ENCODE data around the gene SLC1A1.

The SLC1A1 gene

DNA sequence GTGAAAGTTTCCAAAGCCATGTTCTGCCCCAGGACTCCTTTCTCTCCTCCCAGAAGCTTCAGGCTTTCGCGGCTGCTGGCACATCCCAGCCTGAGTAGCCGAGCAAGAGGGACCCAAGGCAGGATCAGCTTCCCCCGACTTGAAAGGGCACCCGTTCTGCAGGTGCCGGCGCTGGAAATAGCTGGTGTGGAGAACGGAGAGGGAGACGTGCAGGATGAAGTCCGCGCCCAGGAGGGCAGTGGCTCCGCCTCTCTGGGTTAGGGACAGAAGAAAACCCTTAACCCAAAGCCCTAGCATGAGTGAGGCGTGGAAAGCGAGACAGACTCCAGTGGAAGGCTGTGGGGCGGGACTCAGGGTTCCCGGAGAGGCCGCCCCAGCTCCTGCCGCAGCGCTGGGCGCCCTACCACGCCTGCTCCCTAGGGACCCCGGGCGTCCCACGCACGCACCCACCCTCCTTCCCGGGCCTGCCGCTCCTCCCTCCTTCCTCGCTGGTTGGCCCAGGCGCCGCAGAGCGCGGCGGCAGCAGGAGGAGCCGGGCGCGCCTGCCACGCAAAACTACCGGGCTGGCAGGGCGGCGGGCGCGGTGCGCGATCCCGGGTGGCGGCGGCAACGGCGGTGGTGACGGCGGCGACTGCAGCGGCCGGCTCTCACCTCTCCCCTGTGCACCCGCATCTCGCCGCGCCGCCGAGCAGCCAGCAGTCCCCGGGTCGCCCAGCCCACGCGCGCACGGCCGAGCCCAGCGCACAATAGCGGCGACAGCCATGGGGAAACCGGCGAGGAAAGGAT is at the start of gene SLC1A1:
SLC1A1 (plus strand) TSS at position 550 of the 786 bp plus-strand sequence; CDS start at position 762, 212 bp downstream.
- DNase-seq: peak; percentile 40

DNA sequence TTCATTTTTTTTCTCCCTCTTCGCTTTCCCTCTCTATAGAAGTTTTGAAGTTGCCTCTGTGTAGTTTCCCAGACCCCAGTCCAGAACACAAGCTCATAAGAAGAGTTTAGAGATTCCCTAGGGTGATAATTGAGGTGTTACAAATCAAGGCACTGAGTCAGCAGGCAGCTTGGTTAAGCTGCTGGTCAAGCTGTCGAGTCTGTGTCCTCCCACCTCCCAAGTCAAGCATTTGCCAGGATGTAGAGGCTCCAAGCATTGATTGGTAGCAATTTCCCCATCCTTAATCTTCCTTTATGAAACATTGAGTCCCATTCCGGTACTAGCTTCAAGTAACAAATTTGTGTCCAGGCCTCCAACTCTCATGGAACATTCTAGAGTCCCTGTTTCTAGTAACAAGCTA is 47.5 kb upstream of the SLC1A1 start:
- no peak for DNase-seq

DNA sequence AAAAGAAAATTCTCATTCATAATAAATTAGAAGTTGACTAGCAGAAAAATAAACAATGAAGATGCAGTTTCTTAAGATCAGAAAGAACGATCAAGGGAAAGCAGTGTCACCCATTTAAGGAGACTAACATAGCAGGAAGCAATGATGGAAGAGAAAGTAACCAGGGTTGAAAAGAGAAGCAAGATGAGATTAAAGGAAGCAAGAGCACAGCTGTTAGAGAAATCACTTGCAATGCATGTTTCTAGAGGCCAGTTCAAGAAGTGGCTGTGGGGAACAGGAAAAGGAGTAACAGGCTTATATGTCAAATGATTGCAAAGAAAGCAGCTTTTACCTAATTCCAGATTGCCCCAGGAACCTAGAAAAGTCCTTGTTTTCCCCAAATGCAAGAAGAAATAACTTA is 46.8 kb upstream of the SLC1A1 start:
- DNase-seq: no peak

- DNase-seq: no peak
Observed at GRCh38 chr9:4461437-4461836, 28.8 kb upstream of the SLC1A1 start.

DNA sequence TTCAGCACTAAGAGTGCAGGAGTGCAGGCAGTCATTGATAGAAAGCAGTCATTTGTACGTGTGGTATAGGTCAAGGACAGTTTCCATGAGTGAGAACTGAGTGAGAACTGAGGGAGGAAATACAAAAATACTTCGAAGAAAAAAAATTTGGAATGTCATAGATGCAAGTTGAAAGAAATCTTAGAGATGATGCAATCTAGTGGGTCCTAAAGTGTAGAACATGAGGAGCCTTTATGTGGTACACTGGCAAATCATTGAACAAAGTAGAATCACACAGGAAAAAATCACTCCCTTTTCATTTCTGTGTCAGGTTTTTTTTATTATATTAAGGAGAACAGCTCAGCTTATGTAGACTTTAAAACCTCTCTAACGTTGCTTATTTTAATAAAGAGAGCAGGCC is 26.4 kb upstream of the SLC1A1 start:
- no peak for DNase-seq

GRCh38 chr9:4464911-4465513 is 25.3 kb upstream of the SLC1A1 start:
- no peak for DNase-seq

GRCh38 chr9:4465910-4466309 is 24.4 kb upstream of the SLC1A1 start:
- no peak for DNase-seq

GRCh38 chr9:4475301-4475700 is 15.0 kb upstream of the SLC1A1 start:
- no peak for DNase-seq

DNA sequence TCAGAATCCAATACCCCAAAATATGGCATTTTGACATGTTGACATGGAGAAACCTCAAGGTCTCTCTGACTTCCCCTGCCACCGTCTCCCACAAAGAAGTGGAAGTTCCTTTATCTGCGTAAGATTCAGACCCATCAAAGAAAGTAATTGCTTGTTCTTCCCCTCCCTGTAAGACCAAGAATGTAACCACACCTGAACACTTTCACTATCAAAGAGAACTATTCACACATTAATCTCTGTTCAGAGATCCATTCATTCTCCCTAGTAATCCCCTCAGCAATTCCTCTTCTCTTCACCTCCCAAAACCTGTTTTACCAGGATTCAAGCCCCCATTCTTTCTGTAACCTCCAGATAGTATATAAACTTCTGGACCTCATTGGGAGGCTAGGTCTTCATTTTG is 4.1 kb upstream of the SLC1A1 start:
- no peak for DNase-seq

GRCh38 chr9:4489562-4489918 is 728 bp upstream of the SLC1A1 start:
- DNase-seq: no peak

GRCh38 chr9:4490705-4491625 is 697 bp downstream of the SLC1A1 start:
- DNase-seq: peak; percentile 6

GRCh38 chr9:4491626-4491975 is 1.3 kb downstream of the SLC1A1 start:
- DNase-seq: no peak

DNA sequence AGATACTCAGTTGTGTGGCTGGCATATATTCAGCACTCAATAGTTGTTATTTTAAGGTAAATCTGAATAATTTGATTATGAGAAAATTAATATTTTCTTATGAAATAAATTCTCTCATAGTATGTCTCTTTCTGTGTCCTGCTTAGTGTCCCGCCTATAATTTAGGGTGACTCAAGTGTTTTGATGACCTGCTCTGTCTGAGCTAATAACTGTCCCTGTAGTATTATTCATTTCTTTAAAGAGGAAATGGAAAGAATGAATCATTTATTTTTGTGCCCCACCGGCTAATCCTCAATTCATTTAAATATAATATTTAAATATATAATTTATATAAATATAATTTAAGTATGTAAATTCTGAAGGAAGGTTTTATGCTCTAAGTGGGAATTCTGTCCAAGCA is 4.1 kb downstream of the SLC1A1 start:
- DNase-seq: no peak

DNA sequence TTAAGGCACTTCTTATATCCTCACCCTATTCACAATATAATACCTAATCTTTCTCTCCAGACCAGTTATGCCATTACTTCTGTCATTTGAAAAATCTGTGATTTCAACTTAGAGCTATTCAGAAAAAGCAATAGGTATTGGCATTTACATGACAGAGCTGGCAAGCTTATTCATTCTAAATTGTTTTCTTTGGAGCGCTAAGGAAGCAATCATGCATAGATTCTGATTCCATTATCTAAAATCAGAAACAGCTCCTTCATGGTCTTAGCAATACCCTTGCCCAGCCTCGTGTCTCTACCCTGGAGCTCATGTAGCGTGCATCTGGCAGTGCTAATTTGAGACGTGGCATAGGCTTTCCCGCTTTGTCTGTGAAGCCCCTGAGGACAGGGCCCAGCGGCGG is 4.5 kb downstream of the SLC1A1 start:
- no peak for DNase-seq

GRCh38 chr9:4495537-4495936 is 5.3 kb downstream of the SLC1A1 start:
- no peak for DNase-seq

DNA sequence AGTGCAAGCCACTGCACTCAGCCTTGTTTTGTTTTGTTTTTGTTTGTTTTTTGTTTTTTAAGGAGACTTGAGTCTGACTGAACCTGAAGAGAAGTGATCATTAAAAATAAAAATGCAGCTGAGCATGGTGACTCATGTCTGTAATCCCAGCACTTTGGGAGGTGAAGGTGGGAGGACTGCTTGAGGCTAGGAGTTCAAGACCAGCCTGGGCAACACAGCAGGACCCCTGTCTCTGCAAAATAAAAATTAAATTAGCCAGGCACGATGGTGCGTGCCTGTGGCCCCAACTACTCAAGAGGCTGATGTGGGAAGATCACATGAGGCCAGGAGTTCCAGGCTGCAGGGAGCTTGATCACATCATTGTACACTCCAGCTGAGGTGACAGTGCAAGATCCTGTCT is 6.2 kb downstream of the SLC1A1 start:
- DNase-seq: no peak

DNA sequence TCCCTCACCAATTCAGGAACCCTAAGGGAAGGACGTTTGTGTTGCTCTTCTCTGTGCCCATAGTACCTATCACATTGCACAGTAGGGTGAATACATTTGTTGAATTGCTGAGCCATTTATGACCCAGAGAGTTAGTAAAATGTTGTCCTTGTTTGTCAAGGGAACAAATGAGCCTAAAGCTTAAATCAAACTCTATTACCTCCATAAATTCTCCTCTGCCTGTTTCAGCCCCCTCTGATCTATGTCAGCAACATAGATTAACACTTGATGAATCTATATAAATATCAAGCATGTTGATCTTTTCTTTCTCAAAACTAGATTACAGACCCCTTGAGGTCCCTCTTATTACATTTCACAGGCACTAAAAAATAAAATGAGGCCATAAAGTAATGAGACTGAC is 7.1 kb downstream of the SLC1A1 start:
- DNase-seq: no peak

GRCh38 chr9:4497855-4498254 is 7.6 kb downstream of the SLC1A1 start:
- no peak for DNase-seq

DNA sequence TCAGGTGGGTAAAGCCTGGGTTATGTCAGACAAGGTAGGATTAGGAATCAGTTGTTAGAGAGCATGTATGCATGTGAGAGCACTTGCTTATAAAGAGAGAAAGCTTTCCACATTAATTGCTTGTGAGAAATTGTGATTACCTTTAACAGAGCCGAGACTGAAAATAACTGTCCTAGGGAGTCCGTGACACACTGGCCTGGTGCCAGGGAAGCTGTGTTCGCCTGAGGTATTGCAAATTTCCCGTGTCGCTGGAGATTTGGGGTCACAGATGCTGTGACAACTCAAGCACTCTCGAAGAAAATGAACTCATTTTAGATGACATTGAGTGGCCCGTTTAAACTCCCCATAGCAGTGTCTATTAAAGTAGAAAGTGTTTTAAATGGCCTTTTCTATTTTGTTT is 9.6 kb downstream of the SLC1A1 start:
- no peak for DNase-seq

GRCh38 chr9:4501147-4501507 is 10.9 kb downstream of the SLC1A1 start:
- no peak for DNase-seq

DNA sequence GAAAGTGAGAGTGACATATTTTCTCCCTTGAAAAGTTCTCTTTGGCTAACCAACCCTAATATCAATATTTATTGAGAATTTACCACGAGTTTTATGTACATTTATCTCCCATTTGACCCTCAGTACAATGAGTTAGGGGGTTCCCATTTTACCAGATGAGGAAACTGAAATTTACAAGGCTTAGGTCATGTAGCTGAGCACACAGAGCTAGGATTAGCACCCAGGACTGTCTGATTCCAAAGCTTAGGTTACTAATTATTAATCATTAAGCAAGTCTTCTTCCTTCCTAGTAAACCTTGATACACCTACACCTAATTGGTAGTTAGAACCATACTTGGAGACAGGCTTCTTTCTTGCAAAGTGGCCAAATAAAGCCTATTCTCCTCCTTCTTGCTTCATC is 12.2 kb downstream of the SLC1A1 start:
- no peak for DNase-seq

- DNase-seq: no peak
Observed at GRCh38 chr9:4503103-4503502, 12.8 kb downstream of the SLC1A1 start.

GRCh38 chr9:4504250-4504649 is 14.0 kb downstream of the SLC1A1 start:
- no peak for DNase-seq

DNA sequence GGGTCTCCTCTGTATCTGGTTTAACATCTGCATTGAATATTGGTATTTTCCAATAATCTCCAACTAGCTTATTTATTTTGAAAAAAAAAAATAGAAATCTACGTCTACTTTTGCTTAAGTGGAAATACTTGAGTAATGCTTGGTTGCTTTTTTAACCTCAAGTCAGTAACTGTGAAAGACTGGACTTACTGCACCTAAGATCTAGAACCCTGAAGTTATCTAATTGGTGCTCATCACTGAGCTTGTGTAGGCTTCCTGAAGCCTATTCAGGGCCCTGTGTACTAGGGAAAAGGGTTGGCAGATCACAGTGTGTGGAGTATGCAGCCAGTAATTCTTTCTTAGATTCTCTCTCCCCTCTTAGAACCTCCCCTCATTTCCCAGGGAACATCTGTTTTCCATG is 16.2 kb downstream of the SLC1A1 start:
- no peak for DNase-seq

All from CD4-positive, alpha-beta T cell treated with Interleukin-17A for 4 hours (primary cell).